Progenitor cell of endocrine pancreas (in vitro differentiated cells): ENCODE results near the gene C18orf32. TPM values are rescaled to one million over a fixed set of nuclear protein-coding genes. Genes with fewer than 3 reads are reported as not detected.

Experiments
- DNase-seq: peaks from one replicate; pipeline ENCODE4 v3.0.0; 2021; ENCODE audit warnings: low spot score; ENCODE audit not compliant: unreplicated experiment
- H3K27ac Mint-ChIP-seq: 2 replicates; pipeline ENCODE4 v1.8.0; 2021; ENCODE audit warnings: mild to moderate bottlenecking, moderate library complexity, mixed read lengths
- H3K27me3 Mint-ChIP-seq: 2 replicates; pipeline ENCODE4 v1.8.0; 2021; ENCODE audit warnings: mixed read lengths
- H3K36me3 Mint-ChIP-seq: 2 replicates; pipeline ENCODE4 v1.8.0; 2022; ENCODE audit warnings: mixed read lengths; ENCODE audit not compliant: insufficient read depth
- H3K4me1 Mint-ChIP-seq: 2 replicates; pipeline ENCODE4 v1.8.0; 2021; ENCODE audit warnings: low read depth, mixed read lengths
- H3K4me3 Mint-ChIP-seq: 2 replicates; pipeline ENCODE4 v1.8.0; 2021; ENCODE audit warnings: low read depth, mild to moderate bottlenecking, moderate library complexity, mixed read lengths
- H3K9me3 Mint-ChIP-seq: 2 replicates; pipeline ENCODE4 v1.8.0; 2021; ENCODE audit warnings: low read depth, mixed read lengths
- CTCF ChIP-seq: fragments of 200-600 bp; sonication (generic); IDR thresholded peaks from one replicate; pipeline ENCODE4 v1.5.0; 2021; ENCODE audit warnings: antibody characterized with exemption, mild to moderate bottlenecking; ENCODE audit not compliant: unreplicated experiment
- total RNA-seq: library from RNA; stranded (reverse); gene quantifications from 2 replicates; pipeline ENCODE4 v1.2.1, GENCODE V29; 2021

C18orf32 gene
- total RNA-seq, 1 donor from 2014 or later: 55.6 TPM

DNA sequence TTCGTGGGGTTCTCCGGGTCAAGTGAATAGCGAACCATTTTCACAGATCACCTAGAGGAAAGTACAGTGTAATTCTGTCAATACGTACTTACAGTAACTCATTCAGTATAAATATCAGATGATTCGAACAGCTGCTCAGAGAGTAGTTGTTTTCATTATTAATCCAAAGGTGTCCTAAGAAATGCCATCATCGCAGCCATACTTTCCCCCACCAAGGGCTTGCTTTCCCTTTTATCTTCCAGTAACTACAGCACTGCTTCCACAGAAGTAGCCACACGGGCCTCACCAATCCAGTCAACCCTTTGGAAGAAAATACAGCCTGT is 4.5 kb upstream of the C18orf32 start:
- no peaks in the 10 kb centered on the region for H3K9me3 Mint-ChIP-seq
- peaks cover 26% of the 10 kb centered on the region for H3K36me3 Mint-ChIP-seq
- H3K4me1 Mint-ChIP-seq: peaks cover 31% of the 10 kb centered on the region
- no peak for DNase-seq
- H3K27ac Mint-ChIP-seq: peak overlapping the region; percentile 100
- H3K4me3 Mint-ChIP-seq: peak overlapping the region; percentile 99
- H3K27me3 Mint-ChIP-seq: peaks cover 6% of the 10 kb centered on the region
- no peak for TF ChIP-seq CTCF

GRCh38 chr18:49490246-49490762 is 3.3 kb upstream of the C18orf32 start:
- H3K4me3 Mint-ChIP-seq: peak overlapping the region; percentile 99
- no peak for DNase-seq
- H3K4me1 Mint-ChIP-seq: peaks cover 38% of the 10 kb centered on the region
- no peaks in the 10 kb centered on the region for H3K9me3 Mint-ChIP-seq
- H3K27ac Mint-ChIP-seq: peak overlapping the region; percentile 43
- H3K36me3 Mint-ChIP-seq: peaks cover 26% of the 10 kb centered on the region
- H3K27me3 Mint-ChIP-seq: peaks cover 2% of the 10 kb centered on the region
- TF ChIP-seq CTCF: no peak

DNA sequence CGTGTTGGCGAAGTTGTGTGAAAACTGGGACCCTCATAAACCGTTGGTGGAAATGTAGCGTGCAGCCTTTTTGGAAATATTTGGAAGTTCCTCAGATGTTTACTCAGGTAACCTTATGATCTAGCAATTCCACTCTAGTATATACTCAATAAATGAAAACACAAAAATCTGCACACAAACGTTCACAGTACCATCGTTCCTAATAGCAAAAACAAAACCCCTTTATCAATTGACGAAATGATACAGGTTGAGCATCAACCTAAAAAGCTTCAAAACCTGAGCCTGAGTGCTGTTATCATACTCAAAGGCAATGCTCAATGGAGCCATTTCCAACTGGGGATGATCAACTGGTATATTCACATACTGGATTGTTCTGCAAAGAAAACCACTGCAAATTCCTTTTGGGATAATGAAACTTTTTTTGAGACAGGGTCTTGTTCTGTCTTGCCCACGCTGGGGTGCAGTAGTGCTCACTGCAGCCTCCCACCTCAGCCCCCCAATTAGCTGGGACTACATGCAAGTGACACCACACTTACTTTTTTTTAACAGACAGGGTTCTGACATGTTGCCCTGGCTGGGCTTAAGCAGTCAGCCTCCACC is 777 bp upstream of the C18orf32 start:
- Mint-ChIP-seq H3K9me3 (no peaks in the 10 kb centered on the region), H3K27me3 (no peaks in the 10 kb centered on the region), H3K27ac (peak overlapping the region; percentile 99), H3K4me1 (peaks cover 40% of the 10 kb centered on the region), H3K36me3 (peaks cover 33% of the 10 kb centered on the region), H3K4me3 (peak overlapping the region; percentile 99)
- no peak for TF ChIP-seq CTCF
- DNase-seq: no peak

DNA sequence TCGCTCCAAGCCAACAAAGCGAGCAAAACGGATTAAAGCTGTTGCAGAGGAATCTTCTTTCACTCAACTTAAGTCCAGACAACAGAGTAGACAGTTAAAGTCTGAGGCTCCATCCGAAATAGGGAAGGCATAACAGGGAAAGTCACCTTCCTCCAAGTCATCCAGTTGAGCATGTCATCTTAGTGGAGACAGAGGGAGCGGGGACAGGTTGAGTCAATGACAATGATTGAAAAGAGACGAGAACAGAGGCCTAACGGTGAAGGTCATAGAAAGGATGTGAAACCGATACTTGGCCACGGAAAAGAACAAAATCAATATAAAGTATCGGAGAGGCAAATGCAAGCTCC is 455 bp downstream of the C18orf32 start:
- no peak for DNase-seq
- TF ChIP-seq CTCF: no peak
- Mint-ChIP-seq H3K36me3 (peaks cover 35% of the 10 kb centered on the region), H3K27me3 (no peaks in the 10 kb centered on the region), H3K4me1 (peaks cover 36% of the 10 kb centered on the region), H3K4me3 (peak overlapping the region; percentile 99), H3K9me3 (no peaks in the 10 kb centered on the region), H3K27ac (peak overlapping the region; percentile 99)

DNA sequence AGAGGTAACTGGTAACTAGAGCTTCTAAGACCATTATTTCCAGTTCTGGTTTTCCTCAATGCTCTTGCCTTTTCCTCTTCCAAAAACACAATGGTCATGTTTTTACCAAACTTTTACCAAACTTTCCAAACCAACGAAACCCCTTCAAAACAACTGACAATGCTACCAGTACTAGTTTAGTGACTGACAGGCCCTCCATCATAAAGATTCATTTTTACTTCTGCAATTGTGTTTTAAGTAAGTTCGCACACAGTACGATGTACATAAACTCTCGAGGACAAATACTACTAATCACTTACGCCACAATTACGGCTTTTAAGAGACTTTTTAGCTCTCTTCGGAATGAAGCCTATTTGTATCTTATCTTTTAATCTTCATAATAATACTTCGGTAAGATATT is 900 bp downstream of the C18orf32 start:
- Mint-ChIP-seq H3K9me3 (no peaks in the 10 kb centered on the region), H3K4me1 (peaks cover 32% of the 10 kb centered on the region), H3K4me3 (peak overlapping the region; percentile 99), H3K27ac (peak overlapping the region; percentile 99), H3K27me3 (no peaks in the 10 kb centered on the region), H3K36me3 (peaks cover 36% of the 10 kb centered on the region)
- no peak for TF ChIP-seq CTCF
- no peak for DNase-seq
